ENCODE measurements around the gene AQP1. TPM values are rescaled to one million over a fixed set of nuclear protein-coding genes. Genes with fewer than 3 reads are reported as not detected.

Gene AQP1
- total RNA-seq, 3 donors from 2014 or later (not counting 1 experiment from before 2014, with no cell fraction given) = 0.50 to 1.4 TPM; not detected in 1

- Mint-ChIP-seq H3K27me3 (ENCODE audit: low read depth in 2 of 2) (peaks cover 0 to 5% of the 10 kb centered on the region in 2 donors), H3K9me3 (no peaks in the 10 kb centered on the region), H3K36me3 (no peaks in the 10 kb centered on the region), H3K27ac (no peak overlapping the region), H3K4me1 (no peaks in the 10 kb centered on the region), H3K4me3 (no peak overlapping the region)
- WGBS (ENCODE audit: insufficient coverage) = 85% methylated on average over 13 of the region's 14 CpGs
- Histone ChIP-seq H3K9me3 (ENCODE audit: control insufficient read depth, insufficient read depth, low read length) (no peaks in the 10 kb centered on the region), H3K4me3 (ENCODE audit: low read length) (no peak overlapping the region), H3K27me3 (ENCODE audit: control insufficient read depth, insufficient read depth, low read length) (no peaks in the 10 kb centered on the region), H3K36me3 (ENCODE audit: control insufficient read depth, insufficient read depth, low read length) (no peaks in the 10 kb centered on the region), H3K4me1 (ENCODE audit: control insufficient read depth, insufficient read depth, low read length) (no peaks in the 10 kb centered on the region), H3K27ac (ENCODE audit: low read length) (no peak overlapping the region)
- ATAC-seq (no peak), DNase-seq (no peak)
- no peak for TF ChIP-seq CTCF (IDR thresholded peaks at IDR 0.05)
- intact Hi-C loops (cut with micrococcal nuclease) = no loop called here
Measured at GRCh38 chr7:30907527-30908267, 4.0 kb upstream of the AQP1 start.

- H3K36me3 ChIP-seq (ENCODE audit: control insufficient read depth, insufficient read depth, low read length) = no peaks in the 10 kb centered on the region
- 91% methylated on average over 10 of the region's 10 CpGs for WGBS (ENCODE audit: insufficient coverage)
- H3K4me3 ChIP-seq (ENCODE audit: low read length) = no peak overlapping the region
- H3K9me3 Mint-ChIP-seq = no peaks in the 10 kb centered on the region
- no peak overlapping the region for H3K4me3 Mint-ChIP-seq
- TF ChIP-seq CTCF (IDR thresholded peaks at IDR 0.05) = no peak
- no peaks in the 10 kb centered on the region for H3K9me3 ChIP-seq (ENCODE audit: control insufficient read depth, insufficient read depth, low read length)
- H3K36me3 Mint-ChIP-seq = no peaks in the 10 kb centered on the region
- intact Hi-C loops (cut with micrococcal nuclease) = no loop called here
- no peak overlapping the region for H3K27ac Mint-ChIP-seq
- H3K4me1 ChIP-seq (ENCODE audit: control insufficient read depth, insufficient read depth, low read length) = no peaks in the 10 kb centered on the region
- H3K27me3 ChIP-seq (ENCODE audit: control insufficient read depth, insufficient read depth, low read length) = no peaks in the 10 kb centered on the region
- no peak overlapping the region for H3K27ac ChIP-seq (ENCODE audit: low read length)
- ATAC-seq (no peak), DNase-seq (no peak)
- peaks cover 0 to 5% of the 10 kb centered on the region in 2 donors for H3K27me3 Mint-ChIP-seq (ENCODE audit: low read depth in 2 of 2)
- H3K4me1 Mint-ChIP-seq = no peaks in the 10 kb centered on the region
Measured at GRCh38 chr7:30908681-30909080, 3.0 kb upstream of the AQP1 start.

GRCh38 chr7:30909431-30909830, 2.2 kb upstream of the AQP1 start:
- H3K9me3 Mint-ChIP-seq = no peaks in the 10 kb centered on the region
- Histone ChIP-seq H3K4me3 (ENCODE audit: low read length) (no peak overlapping the region), H3K36me3 (ENCODE audit: control insufficient read depth, insufficient read depth, low read length) (no peaks in the 10 kb centered on the region), H3K27me3 (ENCODE audit: control insufficient read depth, insufficient read depth, low read length) (no peaks in the 10 kb centered on the region), H3K9me3 (ENCODE audit: control insufficient read depth, insufficient read depth, low read length) (no peaks in the 10 kb centered on the region), H3K4me1 (ENCODE audit: control insufficient read depth, insufficient read depth, low read length) (no peaks in the 10 kb centered on the region), H3K27ac (ENCODE audit: low read length) (no peak overlapping the region)
- DNase-seq (no peak), ATAC-seq (no peak)
- TF ChIP-seq CTCF (IDR thresholded peaks at IDR 0.05) = no peak
- no peak overlapping the region for H3K27ac Mint-ChIP-seq
- WGBS (ENCODE audit: insufficient coverage) = 89% methylated on average over 6 of the region's 6 CpGs
- intact Hi-C loops (cut with micrococcal nuclease) = no loop called here
- H3K4me3 Mint-ChIP-seq = no peak overlapping the region
- H3K27me3 Mint-ChIP-seq (ENCODE audit: low read depth in 2 of 2) = peaks cover 0 to 5% of the 10 kb centered on the region in 2 donors
- H3K4me1 Mint-ChIP-seq = no peaks in the 10 kb centered on the region
- no peaks in the 10 kb centered on the region for H3K36me3 Mint-ChIP-seq
